H9 (cell line): ENCODE data around the gene LRP1B. TPM values are rescaled to one million over a fixed set of nuclear protein-coding genes. Genes with fewer than 3 reads are reported as not detected.

Experiments
- DNase-seq: peaks from one replicate; pipeline ENCODE4 v3.0.0-alpha.2; 2017
- H2AFZ ChIP-seq: one replicate; pipeline ENCODE4 v1.6.1; 2013; ENCODE audit warnings: mild to moderate bottlenecking, low read length, control low read depth, moderate library complexity
- H2AK5ac ChIP-seq: 2 replicates; pipeline ENCODE4 v1.6.1; 2013; ENCODE audit warnings: low read length, control low read depth, mixed read lengths; ENCODE audit not compliant: insufficient read length
- H2BK120ac ChIP-seq: one replicate; pipeline ENCODE4 v1.6.1; 2013; ENCODE audit warnings: low read depth, mild to moderate bottlenecking, low read length, control low read depth, inconsistent platforms; ENCODE audit not compliant: poor library complexity, severe bottlenecking
- H2BK12ac ChIP-seq: 2 replicates; pipeline ENCODE4 v1.6.1; 2013; ENCODE audit warnings: low read length, control low read depth, mixed read lengths, low read depth; ENCODE audit not compliant: insufficient read length
- H2BK15ac ChIP-seq: 2 replicates; pipeline ENCODE4 v1.6.1; 2013; ENCODE audit warnings: low read depth, low read length, control low read depth
- H2BK20ac ChIP-seq: one replicate; pipeline ENCODE4 v1.6.1; 2013; ENCODE audit warnings: low read depth, mild to moderate bottlenecking, low read length, control low read depth, inconsistent platforms; ENCODE audit not compliant: poor library complexity, severe bottlenecking
- H2BK5ac ChIP-seq: 2 replicates; pipeline ENCODE4 v1.6.1; 2013; ENCODE audit warnings: low read length, control low read depth, mixed read lengths; ENCODE audit not compliant: insufficient read length
- H3K14ac ChIP-seq: 2 replicates; pipeline ENCODE4 v1.6.1; 2013; ENCODE audit warnings: low read length, control low read depth; ENCODE audit not compliant: insufficient read depth
- H3K18ac ChIP-seq: 2 replicates; pipeline ENCODE4 v1.6.1; 2013; ENCODE audit warnings: low read depth, mild to moderate bottlenecking, mixed read lengths, low read length, control low read depth; ENCODE audit not compliant: insufficient read length
- H3K23ac ChIP-seq: 2 replicates; pipeline ENCODE4 v1.6.1; 2013; ENCODE audit warnings: low read length, control low read depth, mixed read lengths, low read depth; ENCODE audit not compliant: insufficient read length
- H3K23me2 ChIP-seq: 2 replicates; pipeline ENCODE4 v1.6.1; 2013; ENCODE audit warnings: low read depth, mild to moderate bottlenecking, mixed read lengths, low read length, control low read depth; ENCODE audit not compliant: insufficient read length, poor library complexity, severe bottlenecking
- H3K27ac ChIP-seq: 2 replicates; pipeline ENCODE4 v1.5.1; 2013; ENCODE audit warnings: low read length, control low read depth, mixed read lengths, low read depth; ENCODE audit not compliant: insufficient read length
- H3K27me3 ChIP-seq: 2 replicates; pipeline ENCODE4 v1.6.1; 2013; ENCODE audit warnings: low read length, control low read depth, inconsistent platforms; ENCODE audit not compliant: insufficient read depth
- H3K4ac ChIP-seq: 2 replicates; pipeline ENCODE4 v1.6.1; 2013; ENCODE audit warnings: low read depth, mild to moderate bottlenecking, control low read depth, inconsistent platforms, low read length, moderate library complexity
- H3K4me1 ChIP-seq: 2 replicates; pipeline ENCODE4 v1.6.1; 2013; ENCODE audit warnings: low read length, control low read depth, inconsistent platforms; ENCODE audit not compliant: insufficient read depth
- H3K4me2 ChIP-seq: 2 replicates; pipeline ENCODE4 v1.6.1; 2013; ENCODE audit warnings: low read length, control low read depth, mixed read lengths; ENCODE audit not compliant: insufficient read length, insufficient read depth
- H3K56ac ChIP-seq: 2 replicates; pipeline ENCODE4 v1.6.1; 2013; ENCODE audit warnings: low read depth, mild to moderate bottlenecking, mixed read lengths, low read length, control low read depth; ENCODE audit not compliant: insufficient read length
- H3K79me1 ChIP-seq: 2 replicates; pipeline ENCODE4 v1.6.1; 2013; ENCODE audit warnings: low read depth, mild to moderate bottlenecking, moderate library complexity, low read length, control low read depth, inconsistent platforms; ENCODE audit not compliant: insufficient read depth, poor library complexity, severe bottlenecking
- H3K79me2 ChIP-seq: 2 replicates; pipeline ENCODE4 v1.6.1; 2013; ENCODE audit warnings: low read length, control low read depth, inconsistent platforms; ENCODE audit not compliant: insufficient read depth
- H3K9ac ChIP-seq: 2 replicates; pipeline ENCODE4 v1.6.1; 2013; ENCODE audit warnings: low read length, control low read depth, mixed read lengths; ENCODE audit not compliant: insufficient read length; ENCODE audit errors: extremely low read depth
- H3K9me3 ChIP-seq: one replicate; pipeline ENCODE4 v1.6.1; 2013; ENCODE audit warnings: low read depth, low read length, inconsistent platforms; ENCODE audit not compliant: control insufficient read depth
- H3T11ph ChIP-seq: one replicate; pipeline ENCODE4 v1.6.1; 2013; ENCODE audit warnings: mild to moderate bottlenecking, low read length, control low read depth, inconsistent platforms
- H4K20me1 ChIP-seq: one replicate; pipeline ENCODE4 v1.6.1; 2013; ENCODE audit not compliant: control insufficient read depth, insufficient read length, insufficient read depth
- H4K5ac ChIP-seq: 2 replicates; pipeline ENCODE4 v1.6.1; 2013; ENCODE audit warnings: low read depth, mild to moderate bottlenecking, mixed read lengths, low read length, control low read depth; ENCODE audit not compliant: insufficient read length
- H4K8ac ChIP-seq: replicated peaks from 2 replicates; pipeline ENCODE4 v1.6.1; 2013; ENCODE audit warnings: low read length, control low read depth, mixed read lengths, low read depth; ENCODE audit not compliant: insufficient read length
- H4K91ac ChIP-seq: 2 replicates; pipeline ENCODE4 v1.6.1; 2013; ENCODE audit warnings: low read depth, mild to moderate bottlenecking, moderate library complexity, mixed read lengths, low read length, control low read depth; ENCODE audit not compliant: insufficient read length
- H3K27ac Mint-ChIP-seq, 3 experiments: 2 replicates in 2 of 3; 3 replicates in 1 of 3; pipeline ENCODE4 v1.8.0; 2020 to 2021; ENCODE audit warnings: mixed read lengths in 3 of 3, mild to moderate bottlenecking in 1 of 3, moderate library complexity in 1 of 3
- H3K27me3 Mint-ChIP-seq: 2 replicates; pipeline ENCODE4 v1.8.0; 2021; ENCODE audit warnings: low read depth, mild to moderate bottlenecking, moderate library complexity, mixed read lengths
- H3K36me3 Mint-ChIP-seq, 3 experiments: 2 replicates in 2 of 3; 3 replicates in 1 of 3; pipeline ENCODE4 v1.8.0; 2020 to 2021; ENCODE audit warnings: low read depth in 3 of 3, mixed read lengths in 3 of 3; ENCODE audit not compliant: insufficient read depth in 1 of 3
- H3K4me1 Mint-ChIP-seq, 2 experiments: 2 replicates each; pipeline ENCODE4 v1.8.0; 2020; ENCODE audit warnings: mixed read lengths in 2 of 2
- H3K4me3 Mint-ChIP-seq, 2 experiments: 2 replicates in 1 of 2; 3 replicates in 1 of 2; pipeline ENCODE4 v1.8.0; 2020 to 2021; ENCODE audit warnings: mild to moderate bottlenecking in 2 of 2, mixed read lengths in 2 of 2, moderate library complexity in 1 of 2
- H3K9me3 Mint-ChIP-seq, 2 experiments: 2 replicates in 1 of 2; 3 replicates in 1 of 2; pipeline ENCODE4 v1.8.0; 2020; ENCODE audit warnings: mild to moderate bottlenecking in 2 of 2, mixed read lengths in 2 of 2, moderate library complexity in 1 of 2
- WGBS: extraction: QIAGEN DNeasy Blood & Tissue Kit; methylation state at CpG from one replicate; pipeline ENCODE4 v1.1.7; 2013; ENCODE audit warnings: missing lambda C conversion rate, low lambda C conversion rate, mixed read lengths; ENCODE audit not compliant: insufficient read length; ENCODE audit errors: extremely low coverage; 5-methylcytosine and 5-hydroxymethylcytosine counted together
- total RNA-seq: library from RNA; stranded (reverse); gene quantifications from 2 replicates; pipeline ENCODE4 v1.2.1, GENCODE V29; 2021
- TF ChIP-seq, protein P1 (sequence below): fragments of 200-600 bp; sonication (generic); conservative IDR thresholded peaks from 3 replicates; pipeline ENCODE4 v1.8.0; 2021; ENCODE audit warnings: antibody characterized with exemption, mild to moderate bottlenecking

LRP1B gene
- total RNA-seq, 1 experiment from 2014 or later: not detected

DNA sequence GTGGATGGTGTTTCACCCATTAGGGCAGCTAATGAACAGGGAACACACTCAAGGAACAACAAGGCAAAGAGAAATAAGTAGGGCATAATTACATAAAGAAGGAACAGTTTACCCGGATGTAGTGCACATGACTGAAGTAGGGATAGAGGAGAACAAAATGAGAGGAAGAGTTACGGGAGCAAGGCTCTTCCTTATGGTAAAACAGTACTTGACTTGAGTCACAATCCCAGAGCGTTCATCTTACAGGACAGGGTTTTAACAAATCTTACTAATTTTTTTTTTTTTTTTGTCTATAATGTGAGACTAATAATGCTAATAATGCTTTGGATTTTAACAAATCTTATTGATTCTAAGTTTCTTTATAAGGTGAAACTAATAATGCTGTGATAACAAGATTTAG lies 1329.5 kb downstream of the LRP1B start:
- H3K14ac ChIP-seq: no peak overlapping the region
- no peak overlapping the region for H3K4me2 ChIP-seq
- no peak overlapping the region for H3T11ph ChIP-seq
- Mint-ChIP-seq H3K27me3 (no peaks in the 10 kb centered on the region), H3K9me3 (0 out of 5 replicates have a peak, but pooled peaks cover 0 to 2% of the 10 kb centered on the region in 2 experiments), H3K4me1 (peaks cover 0 to 6% of the 10 kb centered on the region in 2 experiments; a peak in 2 of 4 replicates), H3K27ac (no peak overlapping the region), H3K4me3 (no peak overlapping the region), H3K36me3 (no peaks in the 10 kb centered on the region; a peak in 1 of 7 replicates)
- no peak overlapping the region for H2AK5ac ChIP-seq
- no peak overlapping the region for H4K5ac ChIP-seq
- H3K9ac ChIP-seq: no peak overlapping the region
- DNase-seq: no peak
- H3K23me2 ChIP-seq: no peaks in the 10 kb centered on the region
- H2BK15ac ChIP-seq: no peak overlapping the region
- H2BK12ac ChIP-seq: no peak overlapping the region
- H3K4ac ChIP-seq: no peak overlapping the region
- H3K27me3 ChIP-seq: no peaks in the 10 kb centered on the region; the same call in 1 of the 2 replicates
- no peak overlapping the region for H2BK5ac ChIP-seq
- TF ChIP-seq, protein P1, sequence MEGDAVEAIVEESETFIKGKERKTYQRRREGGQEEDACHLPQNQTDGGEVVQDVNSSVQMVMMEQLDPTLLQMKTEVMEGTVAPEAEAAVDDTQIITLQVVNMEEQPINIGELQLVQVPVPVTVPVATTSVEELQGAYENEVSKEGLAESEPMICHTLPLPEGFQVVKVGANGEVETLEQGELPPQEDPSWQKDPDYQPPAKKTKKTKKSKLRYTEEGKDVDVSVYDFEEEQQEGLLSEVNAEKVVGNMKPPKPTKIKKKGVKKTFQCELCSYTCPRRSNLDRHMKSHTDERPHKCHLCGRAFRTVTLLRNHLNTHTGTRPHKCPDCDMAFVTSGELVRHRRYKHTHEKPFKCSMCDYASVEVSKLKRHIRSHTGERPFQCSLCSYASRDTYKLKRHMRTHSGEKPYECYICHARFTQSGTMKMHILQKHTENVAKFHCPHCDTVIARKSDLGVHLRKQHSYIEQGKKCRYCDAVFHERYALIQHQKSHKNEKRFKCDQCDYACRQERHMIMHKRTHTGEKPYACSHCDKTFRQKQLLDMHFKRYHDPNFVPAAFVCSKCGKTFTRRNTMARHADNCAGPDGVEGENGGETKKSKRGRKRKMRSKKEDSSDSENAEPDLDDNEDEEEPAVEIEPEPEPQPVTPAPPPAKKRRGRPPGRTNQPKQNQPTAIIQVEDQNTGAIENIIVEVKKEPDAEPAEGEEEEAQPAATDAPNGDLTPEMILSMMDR: no peak
- H3K79me1 ChIP-seq: no peaks in the 10 kb centered on the region
- H2BK20ac ChIP-seq: no peak overlapping the region
- no peak overlapping the region for H3K56ac ChIP-seq
- H3K18ac ChIP-seq: no peak overlapping the region
- no peak overlapping the region for H4K8ac ChIP-seq
- no CpG with 5 or more reads among the region's 3 CpGs for WGBS
- H3K9me3 ChIP-seq: no peaks in the 10 kb centered on the region
- no peak overlapping the region for H2BK120ac ChIP-seq
- no peak overlapping the region for H4K91ac ChIP-seq
- H3K4me1 ChIP-seq: no peaks in the 10 kb centered on the region
- H3K27ac ChIP-seq: no peak overlapping the region
- no peaks in the 10 kb centered on the region for H4K20me1 ChIP-seq
- H3K79me2 ChIP-seq: no peaks in the 10 kb centered on the region
- no peak overlapping the region for H3K23ac ChIP-seq
- no peak overlapping the region for H2AFZ ChIP-seq
